Measurements from ENCODE around the gene EPHA7. TPM values are rescaled to one million over a fixed set of nuclear protein-coding genes. Genes with fewer than 3 reads are reported as not detected.

EPHA7 gene
- total RNA-seq, 3 donors from 2014 or later = 0.66 to 1.8 (median 0.80) TPM

- no peak for DNase-seq (ENCODE audit: low spot score in 2 of 2)
- intact Hi-C loops (cut with DNase I; ENCODE audit: low total_unique reads) = no loop called here
Observed at GRCh38 chr6:93376026-93376540, 43.3 kb downstream of the EPHA7 start.

GRCh38 chr6:93373445-93373844 lies 45.9 kb downstream of the EPHA7 start:
- no peak overlapping the region for H3K4me3 ChIP-seq
- no peaks in the 10 kb centered on the region for H3K36me3 ChIP-seq
- H3K9me3 ChIP-seq = no peaks in the 10 kb centered on the region
- intact Hi-C loops (cut with DNase I; ENCODE audit: low total_unique reads) = no loop called here
- no peaks in the 10 kb centered on the region for H3K27me3 ChIP-seq
- DNase-seq (ENCODE audit: low spot score in 2 of 2) = no peak
- no peaks in the 10 kb centered on the region for H3K4me1 ChIP-seq
- TF ChIP-seq POLR2AphosphoS5 (IDR thresholded peaks at IDR 0.05) (no peak), CTCF (IDR thresholded peaks at IDR 0.05) (no peak), POLR2A (IDR thresholded peaks at IDR 0.05) (no peak)
- no peak overlapping the region for H3K27ac ChIP-seq

More at GRCh38 chr6:93376026-93376540, 43.3 kb downstream of the EPHA7 start:
- no peak for TF ChIP-seq POLR2A (IDR thresholded peaks at IDR 0.05)
- no peak for TF ChIP-seq CTCF (IDR thresholded peaks at IDR 0.05)
- TF ChIP-seq POLR2AphosphoS5 (IDR thresholded peaks at IDR 0.05) = no peak
- H3K27ac ChIP-seq = no peak overlapping the region
- no peak overlapping the region for H3K4me3 ChIP-seq
- H3K9me3 ChIP-seq = no peaks in the 10 kb centered on the region
- no peaks in the 10 kb centered on the region for H3K36me3 ChIP-seq
- H3K27me3 ChIP-seq = no peaks in the 10 kb centered on the region
- H3K4me1 ChIP-seq = no peaks in the 10 kb centered on the region

- no peaks in the 10 kb centered on the region for H3K27me3 ChIP-seq
- no peak for DNase-seq (ENCODE audit: low spot score in 2 of 2)
- intact Hi-C loops (cut with DNase I; ENCODE audit: low total_unique reads) = no loop called here
Observed at GRCh38 chr6:93371756-93372155, 47.6 kb downstream of the EPHA7 start.

GRCh38 chr6:93369586-93370134 lies 49.7 kb downstream of the EPHA7 start:
- Histone ChIP-seq H3K27ac (no peak overlapping the region), H3K36me3 (no peaks in the 10 kb centered on the region), H3K4me3 (no peak overlapping the region), H3K27me3 (no peaks in the 10 kb centered on the region), H3K9me3 (no peaks in the 10 kb centered on the region), H3K4me1 (no peaks in the 10 kb centered on the region)
- TF ChIP-seq CTCF (IDR thresholded peaks at IDR 0.05) = no peak
- TF ChIP-seq POLR2A (IDR thresholded peaks at IDR 0.05) = no peak
- DNase-seq (ENCODE audit: low spot score in 2 of 2) = no peak
- intact Hi-C loops (cut with DNase I; ENCODE audit: low total_unique reads) = no loop called here

More at GRCh38 chr6:93371756-93372155, 47.6 kb downstream of the EPHA7 start:
- H3K27ac ChIP-seq = no peak overlapping the region
- no peaks in the 10 kb centered on the region for H3K9me3 ChIP-seq
- H3K4me1 ChIP-seq = no peaks in the 10 kb centered on the region
- TF ChIP-seq POLR2A (IDR thresholded peaks at IDR 0.05) (no peak), POLR2AphosphoS5 (IDR thresholded peaks at IDR 0.05) (no peak), CTCF (IDR thresholded peaks at IDR 0.05) (no peak)
- no peaks in the 10 kb centered on the region for H3K36me3 ChIP-seq
- H3K4me3 ChIP-seq = no peak overlapping the region

- Histone ChIP-seq H3K36me3 (no peaks in the 10 kb centered on the region), H3K9me3 (no peaks in the 10 kb centered on the region), H3K27ac (no peak overlapping the region), H3K27me3 (no peaks in the 10 kb centered on the region), H3K4me1 (no peaks in the 10 kb centered on the region), H3K4me3 (no peak overlapping the region)
- DNase-seq (ENCODE audit: low spot score in 2 of 2) = no peak
- TF ChIP-seq POLR2AphosphoS5 (IDR thresholded peaks at IDR 0.05) (no peak), POLR2A (IDR thresholded peaks at IDR 0.05) (no peak), CTCF (IDR thresholded peaks at IDR 0.05) (no peak)
- intact Hi-C loops (cut with DNase I; ENCODE audit: low total_unique reads) = no loop called here
Observed at GRCh38 chr6:93366506-93366905, 52.9 kb downstream of the EPHA7 start.

All from breast epithelium (tissue), 4 donors.